DND-41 (cell line): Measurements from ENCODE around the gene FGFBP2.
A peak's percentile ranks its signal among the peaks of the same experiment; 100 is the strongest.

ENCODE experiments used
- ATAC-seq: fragments of 200-7000 bp; cut with Tn5 transposase; 3 replicates; pipeline ENCODE4 v1.9.1; 2021; ENCODE audit warnings: low read depth; ENCODE audit not compliant: insufficient read depth
- DNase-seq: peaks from one replicate; pipeline ENCODE4 v3.0.0-alpha.2; 2020
- H2AFZ ChIP-seq: 2 replicates; pipeline ENCODE4 v1.6.0; 2012; ENCODE audit warnings: low read depth, low read length
- H3K27ac ChIP-seq: 2 replicates; pipeline ENCODE4 v1.5.1; 2012; ENCODE audit warnings: low read length, inconsistent platforms
- H3K27me3 ChIP-seq: fragments of 200-600 bp; sonication (generic); 2 replicates; pipeline ENCODE4 v1.6.0; 2012; ENCODE audit warnings: low read length, mild to moderate bottlenecking, inconsistent platforms; ENCODE audit not compliant: insufficient read depth, poor library complexity
- H3K36me3 ChIP-seq: 2 replicates; pipeline ENCODE4 v1.5.1; 2012; ENCODE audit warnings: low read length, inconsistent platforms; ENCODE audit not compliant: insufficient read depth
- H3K4me1 ChIP-seq: 2 replicates; pipeline ENCODE4 v1.5.1; 2012; ENCODE audit warnings: mild to moderate bottlenecking, low read length; ENCODE audit not compliant: insufficient read depth
- H3K4me2 ChIP-seq: 2 replicates; pipeline ENCODE4 v1.6.0; 2012; ENCODE audit warnings: mild to moderate bottlenecking, moderate library complexity, low read length, inconsistent platforms; ENCODE audit not compliant: insufficient read depth
- H3K4me3 ChIP-seq, 2 experiments: fragments of 200-600 bp in 1 of 2; shearing (Covaris generic) in 1 of 2; 2 replicates each; pipeline ENCODE4 v1.5.1; 2012 to 2016; ENCODE audit warnings: inconsistent platforms in 2 of 2, low read length in 2 of 2, mild to moderate bottlenecking in 2 of 2, low read depth in 1 of 2, moderate library complexity in 1 of 2
- H3K79me2 ChIP-seq: 2 replicates; pipeline ENCODE4 v1.6.0; 2012; ENCODE audit warnings: low read length, inconsistent platforms; ENCODE audit not compliant: insufficient read depth
- H3K9ac ChIP-seq: 2 replicates; pipeline ENCODE4 v1.6.0; 2012; ENCODE audit warnings: low read depth, mild to moderate bottlenecking, inconsistent platforms, low read length, moderate library complexity
- H3K9me3 ChIP-seq: 2 replicates; pipeline ENCODE4 v1.5.1; 2012; ENCODE audit warnings: low read length, moderate library complexity, mild to moderate bottlenecking, inconsistent platforms; ENCODE audit not compliant: insufficient read depth, severe bottlenecking
- H4K20me1 ChIP-seq: 2 replicates; pipeline ENCODE4 v1.6.0; 2012; ENCODE audit warnings: low read length; ENCODE audit not compliant: insufficient read depth
- EZH2 ChIP-seq: IDR thresholded peaks from 3 replicates; pipeline ENCODE4 v1.6.1; 2012; ENCODE audit warnings: borderline replicate concordance, low read depth, mild to moderate bottlenecking, moderate library complexity, low read length, inconsistent platforms; ENCODE audit not compliant: severe bottlenecking
- TF ChIP-seq, protein P1 (sequence below): IDR thresholded peaks from 2 replicates; pipeline ENCODE4 v1.5.1; 2012; ENCODE audit warnings: borderline replicate concordance, low read length, moderate library complexity, mild to moderate bottlenecking; ENCODE audit not compliant: poor library complexity, severe bottlenecking; ENCODE audit errors: extremely low read depth

Gene FGFBP2

DNA sequence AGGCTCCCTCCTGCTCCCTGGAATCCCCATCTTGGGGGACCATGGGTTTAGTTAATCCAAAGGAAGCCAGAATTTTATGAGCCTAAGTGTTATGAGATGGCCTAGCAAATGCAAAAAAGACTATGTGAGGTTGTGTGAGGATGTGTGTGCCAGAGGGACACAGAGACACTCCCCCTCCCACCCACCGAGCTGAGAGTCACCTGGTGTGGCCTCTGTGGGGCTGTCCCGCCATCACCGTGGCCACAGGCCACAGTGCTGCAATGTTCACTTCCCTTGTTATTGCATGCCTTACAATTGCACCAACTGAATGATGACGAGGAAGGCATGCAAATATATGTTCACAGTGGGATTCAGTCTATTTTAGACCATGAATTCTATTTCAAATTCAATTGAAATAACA lies 601 bp upstream of the FGFBP2 start:
- ATAC-seq: no peak

DNA sequence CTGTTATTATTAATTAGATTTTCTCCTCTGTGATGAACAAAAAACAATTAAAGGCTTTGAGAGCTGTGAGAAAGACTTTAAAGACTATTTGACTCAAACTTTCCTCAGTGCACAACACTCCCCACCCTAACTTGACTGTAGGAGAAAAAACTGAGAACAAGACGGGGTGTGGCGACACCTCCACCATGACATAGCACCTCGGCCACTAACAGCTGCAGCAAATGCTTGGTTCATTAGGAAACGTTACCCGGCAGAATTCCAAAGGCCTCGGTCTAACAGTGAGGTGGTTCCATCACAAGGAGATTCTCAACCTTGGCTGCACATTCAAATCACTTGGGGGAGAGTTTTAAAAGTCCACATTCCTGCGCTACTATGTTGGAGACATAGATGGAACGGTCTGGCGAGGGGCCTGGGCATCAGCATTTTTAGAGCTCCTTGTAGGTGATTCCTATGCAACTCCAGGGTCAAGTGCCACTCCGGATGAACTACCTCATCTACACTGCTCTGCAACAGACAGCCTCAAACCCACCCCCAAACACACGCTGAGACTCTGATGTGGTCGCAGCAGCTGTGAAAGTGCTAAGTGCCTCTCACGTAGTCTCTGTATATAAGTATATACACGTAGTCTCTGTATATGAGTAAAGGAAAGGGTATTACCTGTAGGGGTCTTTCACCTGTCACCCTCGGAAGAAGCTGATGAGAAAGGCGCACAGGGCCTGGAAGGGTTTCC lies 1.0 kb downstream of the FGFBP2 start:
- Histone ChIP-seq H3K4me1 (no peaks in the 10 kb centered on the region), H3K9me3 (no peaks in the 10 kb centered on the region), H3K27me3 (peaks cover 9% of the 10 kb centered on the region), H3K9ac (no peak overlapping the region), H3K36me3 (no peaks in the 10 kb centered on the region), H3K27ac (no peak overlapping the region), H3K4me2 (no peak overlapping the region), H3K4me3 (no peak overlapping the region), H2AFZ (no peak overlapping the region), H3K79me2 (no peaks in the 10 kb centered on the region), H4K20me1 (no peaks in the 10 kb centered on the region)
- TF ChIP-seq, protein P1, sequence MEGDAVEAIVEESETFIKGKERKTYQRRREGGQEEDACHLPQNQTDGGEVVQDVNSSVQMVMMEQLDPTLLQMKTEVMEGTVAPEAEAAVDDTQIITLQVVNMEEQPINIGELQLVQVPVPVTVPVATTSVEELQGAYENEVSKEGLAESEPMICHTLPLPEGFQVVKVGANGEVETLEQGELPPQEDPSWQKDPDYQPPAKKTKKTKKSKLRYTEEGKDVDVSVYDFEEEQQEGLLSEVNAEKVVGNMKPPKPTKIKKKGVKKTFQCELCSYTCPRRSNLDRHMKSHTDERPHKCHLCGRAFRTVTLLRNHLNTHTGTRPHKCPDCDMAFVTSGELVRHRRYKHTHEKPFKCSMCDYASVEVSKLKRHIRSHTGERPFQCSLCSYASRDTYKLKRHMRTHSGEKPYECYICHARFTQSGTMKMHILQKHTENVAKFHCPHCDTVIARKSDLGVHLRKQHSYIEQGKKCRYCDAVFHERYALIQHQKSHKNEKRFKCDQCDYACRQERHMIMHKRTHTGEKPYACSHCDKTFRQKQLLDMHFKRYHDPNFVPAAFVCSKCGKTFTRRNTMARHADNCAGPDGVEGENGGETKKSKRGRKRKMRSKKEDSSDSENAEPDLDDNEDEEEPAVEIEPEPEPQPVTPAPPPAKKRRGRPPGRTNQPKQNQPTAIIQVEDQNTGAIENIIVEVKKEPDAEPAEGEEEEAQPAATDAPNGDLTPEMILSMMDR: no peak
- no peak for TF ChIP-seq EZH2
- ATAC-seq (peak; percentile 85), DNase-seq (peak; percentile 50)

More for the DNA sequence above, 601 bp upstream of the FGFBP2 start:
- DNase-seq: no peak
- H3K9ac ChIP-seq: no peak overlapping the region
- no peaks in the 10 kb centered on the region for H4K20me1 ChIP-seq
- TF ChIP-seq, protein P1: no peak
- no peak for TF ChIP-seq EZH2
- no peak overlapping the region for H3K27ac ChIP-seq
- no peak overlapping the region for H3K4me3 ChIP-seq
- no peaks in the 10 kb centered on the region for H3K79me2 ChIP-seq
- no peaks in the 10 kb centered on the region for H3K9me3 ChIP-seq
- H3K4me2 ChIP-seq: no peak overlapping the region
- H3K4me1 ChIP-seq: no peaks in the 10 kb centered on the region
- no peaks in the 10 kb centered on the region for H3K36me3 ChIP-seq
- peaks cover 9% of the 10 kb centered on the region for H3K27me3 ChIP-seq
- no peak overlapping the region; the same call in 1 of the 2 replicates for H2AFZ ChIP-seq

DNA sequence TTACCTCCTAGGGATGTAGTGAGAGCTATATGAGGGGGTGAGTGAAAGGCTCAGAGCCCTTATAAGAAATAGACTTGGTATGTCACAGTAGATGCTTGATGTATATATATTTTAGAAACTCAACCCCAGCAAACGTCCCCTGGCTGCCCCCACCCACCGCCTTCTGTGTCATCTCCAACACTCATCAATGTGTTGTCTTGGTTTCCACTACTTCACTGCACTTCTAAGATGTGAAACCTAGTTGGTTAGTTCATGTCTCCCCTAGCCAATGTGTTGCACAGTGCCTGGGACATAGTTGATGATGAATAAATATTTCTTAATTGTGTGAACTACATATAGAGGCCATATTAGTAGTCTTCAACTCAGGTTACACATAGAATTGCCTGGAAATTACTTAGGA lies 4.4 kb downstream of the FGFBP2 start:
- no peak overlapping the region for H3K27ac ChIP-seq
- TF ChIP-seq, protein P1: no peak
- no peak for TF ChIP-seq EZH2
- no peak for ATAC-seq
- no peak overlapping the region for H3K4me2 ChIP-seq
- H3K9me3 ChIP-seq: peaks cover 4% of the 10 kb centered on the region
- no peak overlapping the region for H2AFZ ChIP-seq
- H3K79me2 ChIP-seq: no peaks in the 10 kb centered on the region
- no peak overlapping the region for H3K9ac ChIP-seq
- no peak overlapping the region for H3K4me3 ChIP-seq
- no peaks in the 10 kb centered on the region for H3K4me1 ChIP-seq
- H3K36me3 ChIP-seq: no peaks in the 10 kb centered on the region
- peaks cover 5% of the 10 kb centered on the region for H3K27me3 ChIP-seq
- no peaks in the 10 kb centered on the region for H4K20me1 ChIP-seq
- no peak for DNase-seq
